Stimulated activated CD8-positive, alpha-beta memory T cell treated with anti-CD3 and anti-CD28 coated beads, Interleukin-15, amount 100 ng/mL, for 1 hour (primary cell): ENCODE measurements around the gene IPPK.

Source experiments
- DNase-seq: peaks from one replicate; pipeline ENCODE4 v3.0.0-alpha.2; 2020; ENCODE audit warnings: low read depth

IPPK gene

GRCh38 chr9:92686954-92687353 lies 17.0 kb upstream of the IPPK start:
- DNase-seq = no peak

GRCh38 chr9:92685022-92685421 lies 15.1 kb upstream of the IPPK start:
- no peak for DNase-seq

- DNase-seq = no peak
These were observed 12.3 kb upstream of the IPPK start for GRCh38 chr9:92682269-92682668.

- no peak for DNase-seq
These were observed 10.5 kb upstream of the IPPK start for GRCh38 chr9:92680166-92681119.

- no peak for DNase-seq
These were observed 9.7 kb upstream of the IPPK start for GRCh38 chr9:92679413-92680165.

GRCh38 chr9:92671323-92671722 lies 1.4 kb upstream of the IPPK start:
- no peak for DNase-seq

GRCh38 chr9:92669527-92669889 lies 423 bp downstream of the IPPK start:
- DNase-seq = no peak

- no peak for DNase-seq
These were observed 995 bp downstream of the IPPK start for GRCh38 chr9:92668746-92669526.

GRCh38 chr9:92666912-92667532 lies 2.9 kb downstream of the IPPK start:
- DNase-seq = no peak

- no peak for DNase-seq
These were observed 3.7 kb downstream of the IPPK start for GRCh38 chr9:92666236-92666635.

GRCh38 chr9:92665836-92666235 lies 4.1 kb downstream of the IPPK start:
- DNase-seq = no peak

GRCh38 chr9:92664394-92665152 lies 5.4 kb downstream of the IPPK start:
- no peak for DNase-seq

- no peak for DNase-seq
These were observed 6.0 kb downstream of the IPPK start for GRCh38 chr9:92663951-92664350.

GRCh38 chr9:92663126-92663525 lies 6.8 kb downstream of the IPPK start:
- no peak for DNase-seq

GRCh38 chr9:92661743-92662142 lies 8.2 kb downstream of the IPPK start:
- no peak for DNase-seq

- no peak for DNase-seq
These were observed 8.8 kb downstream of the IPPK start for GRCh38 chr9:92661127-92661526.

GRCh38 chr9:92660266-92660665 lies 9.7 kb downstream of the IPPK start:
- DNase-seq = no peak

GRCh38 chr9:92659601-92660000 lies 10.3 kb downstream of the IPPK start:
- DNase-seq = no peak

- no peak for DNase-seq
These were observed 11.3 kb downstream of the IPPK start for GRCh38 chr9:92658611-92659010.

- DNase-seq = no peak
These were observed 11.8 kb downstream of the IPPK start for GRCh38 chr9:92658176-92658575.
